Cerebellar cortex (tissue), 1 donor: Measurements from ENCODE around the gene ANO7.
"Not testable (repeated sequence)": the region's sequence is repeated elsewhere in the genome, so short reads cannot be mapped to it uniquely, and the experiment has no call there.

Experiments
- DNase-seq: peaks from one replicate; pipeline ENCODE4 v3.0.0-alpha.2; 2015; ENCODE audit warnings: low spot score

Gene ANO7

GRCh38 chr2:241190291-241190981, 2.0 kb downstream of the ANO7 start:
- DNase-seq = no peak

- DNase-seq = no peak
Observed at GRCh38 chr2:241191081-241191480, 2.6 kb downstream of the ANO7 start.

GRCh38 chr2:241193271-241193670, 4.8 kb downstream of the ANO7 start:
- no peak for DNase-seq

DNA sequence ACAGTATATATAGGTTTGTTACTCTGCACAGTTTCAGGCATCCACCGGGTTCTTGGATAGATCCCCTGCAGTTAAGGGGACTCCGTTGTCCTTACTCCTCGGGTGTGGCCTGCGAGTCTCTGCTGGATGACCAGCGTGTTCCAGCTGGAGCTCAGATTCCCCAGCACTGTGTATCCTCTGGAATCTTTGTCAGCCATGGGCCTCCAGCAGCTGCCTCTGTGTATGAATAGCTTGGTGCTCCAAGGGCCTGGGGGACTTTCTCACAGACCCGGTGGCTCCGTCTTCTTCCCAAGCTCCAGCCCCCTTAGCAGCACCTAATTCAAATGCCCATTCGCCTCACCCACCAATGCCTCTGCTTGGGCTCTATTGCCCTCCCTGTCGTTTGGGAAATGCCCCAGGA, 6.3 kb downstream of the ANO7 start:
- DNase-seq = no peak

DNA sequence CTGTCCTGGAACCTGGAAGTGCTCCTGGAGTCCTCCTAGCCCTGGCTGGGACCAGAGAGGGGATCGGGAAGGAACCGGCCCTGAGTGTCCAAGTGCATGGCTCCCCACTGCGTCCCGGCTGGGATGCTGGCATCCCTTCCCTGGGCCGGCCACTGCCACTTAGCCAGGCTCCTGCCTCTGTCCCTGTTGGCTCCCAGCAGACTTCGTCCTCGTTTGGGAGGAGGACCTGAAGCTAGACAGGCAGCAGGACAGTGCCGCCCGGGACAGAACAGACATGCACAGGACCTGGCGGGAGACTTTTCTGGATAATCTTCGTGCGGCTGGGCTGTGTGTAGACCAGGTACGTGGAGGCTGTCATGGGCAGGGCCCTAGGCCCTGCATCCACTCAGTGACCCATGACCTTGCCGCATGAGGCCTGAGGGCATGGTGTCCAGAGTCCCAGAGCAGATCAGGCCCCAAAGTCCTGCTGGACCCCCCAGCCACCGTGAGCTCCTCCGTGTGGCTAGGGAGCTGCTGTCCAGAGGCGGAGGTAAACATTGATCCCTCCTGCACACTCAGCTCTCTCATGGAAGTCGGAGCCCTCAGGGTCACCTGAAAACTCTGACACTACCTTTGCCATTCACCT, 7.1 kb downstream of the ANO7 start:
- no peak for DNase-seq

- not testable (repeated sequence) for DNase-seq
Observed at GRCh38 chr2:241197246-241197645, 8.8 kb downstream of the ANO7 start.

GRCh38 chr2:241197947-241198346, 9.5 kb downstream of the ANO7 start:
- no peak for DNase-seq

DNA sequence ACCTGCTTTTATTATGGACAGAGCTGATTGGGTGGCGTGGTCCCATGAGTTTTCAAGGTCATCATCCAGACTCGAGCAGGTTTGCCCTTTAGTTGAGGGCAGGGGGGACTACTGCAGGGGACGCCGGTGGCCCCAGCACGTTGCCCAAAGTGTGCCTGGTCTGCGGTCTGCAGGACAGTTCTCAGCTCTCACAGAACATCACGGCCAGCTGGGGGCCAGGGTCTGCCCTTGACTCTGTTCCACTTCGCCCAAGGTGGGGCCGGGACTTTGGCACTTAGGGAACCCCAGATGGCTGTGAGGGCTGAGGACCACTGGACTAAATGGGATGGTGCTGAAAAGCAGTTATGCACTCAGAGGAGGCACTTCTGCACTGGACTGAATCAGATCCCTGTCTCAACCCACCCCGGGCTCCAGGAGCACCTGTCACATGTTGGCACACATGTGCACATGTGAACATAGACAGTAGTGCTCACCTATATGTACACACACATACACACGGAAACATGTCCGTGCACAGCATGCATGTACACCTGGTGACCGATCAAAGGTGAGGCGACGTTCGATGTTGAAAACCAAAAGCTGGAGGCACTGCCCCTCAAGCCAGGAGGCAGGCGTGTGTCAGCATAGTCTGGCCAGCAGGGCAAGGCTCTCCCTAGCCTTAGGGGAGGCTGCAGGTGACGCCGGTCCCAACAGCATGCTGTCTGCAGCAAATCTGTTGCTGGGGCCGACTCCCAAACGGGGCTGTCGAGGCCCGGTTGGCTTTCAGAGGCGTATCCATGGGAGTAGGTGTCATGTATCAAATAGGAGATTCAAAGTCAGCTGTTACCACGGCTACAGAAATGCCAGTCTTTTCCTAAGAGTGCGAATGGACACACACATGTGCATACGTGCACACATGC, 10.2 kb downstream of the ANO7 start:
- no peak for DNase-seq

GRCh38 chr2:241199286-241199685, 10.8 kb downstream of the ANO7 start:
- no peak for DNase-seq

- no peak for DNase-seq
Observed at GRCh38 chr2:241199897-241200821, 11.7 kb downstream of the ANO7 start.

DNA sequence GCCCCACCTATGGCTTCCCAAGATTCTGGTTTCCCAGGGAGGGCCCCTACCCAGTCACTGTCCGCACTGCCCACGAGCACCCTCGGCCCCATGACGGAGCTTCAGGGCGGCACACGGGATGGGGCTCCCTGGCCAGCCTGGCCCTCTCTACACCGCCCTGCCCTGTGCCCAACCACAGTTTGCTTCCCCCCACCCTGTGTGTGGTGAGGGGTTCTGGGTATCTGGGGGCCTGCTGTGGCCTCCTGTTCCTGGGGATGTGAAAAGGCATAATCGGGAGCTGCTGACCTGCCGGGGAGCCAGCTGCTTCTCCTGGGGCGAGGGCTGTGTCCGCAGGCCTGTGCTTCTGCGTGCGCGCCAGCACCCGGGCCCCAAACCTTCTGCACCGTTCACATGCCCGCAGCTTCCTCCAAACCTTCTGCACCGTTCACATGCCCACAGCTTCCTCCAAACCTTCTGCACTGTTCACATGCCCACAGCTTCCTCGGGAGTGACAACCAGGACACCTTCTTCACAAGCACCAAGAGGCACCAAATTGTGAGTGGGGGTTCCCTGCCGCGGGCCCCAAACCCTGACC, 12.4 kb downstream of the ANO7 start:
- DNase-seq = no peak

- DNase-seq = no peak
Observed at GRCh38 chr2:241201445-241202267, 13.2 kb downstream of the ANO7 start.

GRCh38 chr2:241202268-241202585, 13.8 kb downstream of the ANO7 start:
- no peak for DNase-seq

DNA sequence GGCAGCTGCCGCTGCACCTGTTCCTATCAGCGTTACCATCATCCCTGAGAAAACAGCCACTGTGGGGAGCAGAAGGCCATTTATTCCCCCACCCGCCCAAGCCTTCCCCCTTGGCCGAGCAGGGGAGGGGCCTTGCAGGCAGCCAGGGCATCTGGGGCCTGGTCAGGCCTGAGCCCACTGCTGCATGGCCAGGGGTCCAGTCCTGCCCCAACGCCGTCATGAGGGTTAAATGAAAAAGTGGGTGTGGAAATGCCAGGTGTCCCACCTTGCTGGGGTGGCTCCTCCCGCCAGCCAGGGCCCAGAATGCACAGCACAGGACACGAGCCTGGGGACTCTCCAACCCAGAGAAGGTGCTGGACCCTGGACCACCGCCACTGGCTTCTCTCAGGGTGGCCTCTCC, 14.2 kb downstream of the ANO7 start:
- no peak for DNase-seq

GRCh38 chr2:241203218-241204009, 14.9 kb downstream of the ANO7 start:
- DNase-seq = no peak

- no peak for DNase-seq
Observed at GRCh38 chr2:241204010-241204384, 15.5 kb downstream of the ANO7 start.

- DNase-seq = no peak
Observed at GRCh38 chr2:241204490-241204889, 16.0 kb downstream of the ANO7 start.

DNA sequence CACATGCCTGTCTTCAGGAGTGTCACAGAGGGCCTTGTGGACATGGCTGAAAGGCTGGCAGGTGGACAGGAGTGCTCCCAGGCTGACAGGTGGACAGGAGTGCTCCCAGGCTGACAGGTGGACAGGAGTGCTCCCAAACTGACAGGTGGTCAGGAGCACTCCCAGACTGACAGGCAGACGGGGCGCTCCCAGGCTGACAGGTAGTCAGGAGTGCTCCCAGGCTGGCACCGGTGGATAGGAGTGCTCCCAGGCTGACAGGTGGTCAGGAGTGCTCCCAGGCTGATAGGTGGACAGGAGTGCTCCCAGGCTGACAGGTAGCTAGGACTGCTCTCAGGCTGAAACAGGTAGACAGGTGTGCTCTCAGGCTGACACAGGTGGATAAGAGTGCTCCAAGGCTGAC, 16.6 kb downstream of the ANO7 start:
- DNase-seq = no peak

DNA sequence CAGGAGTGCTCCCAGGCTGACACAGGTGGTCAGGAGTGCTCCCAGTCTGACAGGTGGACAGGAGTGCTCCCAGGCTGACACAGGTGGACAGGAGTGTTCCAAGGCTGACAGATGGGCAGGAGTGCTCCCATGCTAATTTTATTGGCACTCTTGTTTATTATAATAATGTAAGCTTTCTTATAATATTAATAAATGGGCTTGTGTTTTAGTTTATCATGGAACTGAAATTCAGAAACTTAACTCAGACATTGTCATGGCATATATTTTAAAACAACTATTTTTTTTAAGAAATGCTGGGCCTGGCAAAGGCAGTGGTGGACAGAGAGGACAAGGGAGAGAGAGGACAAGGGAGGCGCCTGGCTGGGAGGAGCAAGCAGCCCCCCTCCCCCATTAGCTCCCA, 18.7 kb downstream of the ANO7 start:
- DNase-seq = no peak

- no peak for DNase-seq
Observed at GRCh38 chr2:241207641-241208040, 19.2 kb downstream of the ANO7 start.
